Activated CD4-positive, alpha-beta T cell treated with anti-CD3 and anti-CD28 coated beads for 36 hours (primary cell): ENCODE data around the gene NPFF. TPM values are rescaled to one million over a fixed set of nuclear protein-coding genes. Genes with fewer than 3 reads are reported as not detected.

Experiments
- ATAC-seq: fragments of 200-7000 bp; cut with Tn5 transposase; one replicate; pipeline ENCODE4 v1.10.0; 2021; ENCODE audit warnings: mild to moderate bottlenecking, moderate library complexity
- CTCF ChIA-PET: fragments of 350-600 bp; sonication (Branson Sonifier 250); formaldehyde crosslinking; loops from one replicate; lab custom pipeline; 2021; ENCODE audit warnings: antibody characterized with exemption; lab: Charles Lee
- POLR2A ChIA-PET: fragments of 350-600 bp; sonication (Branson Sonifier 250); formaldehyde crosslinking; loops from one replicate; lab custom pipeline; 2021; ENCODE audit warnings: antibody characterized with exemption, inconsistent platforms; lab: Charles Lee
- DNase-seq: peaks from one replicate; pipeline ENCODE4 v3.0.0-alpha.2; 2020
- H3K27ac Mint-ChIP-seq: one replicate; pipeline ENCODE4 v1.8.0; 2021; ENCODE audit warnings: mixed read lengths
- H3K27me3 Mint-ChIP-seq: one replicate; pipeline ENCODE4 v1.8.0; 2021; ENCODE audit warnings: mixed read lengths
- H3K36me3 Mint-ChIP-seq: one replicate; pipeline ENCODE4 v1.8.0; 2021; ENCODE audit warnings: low read depth, mixed read lengths
- H3K4me1 Mint-ChIP-seq: one replicate; pipeline ENCODE4 v1.8.0; 2021; ENCODE audit warnings: mixed read lengths
- H3K4me3 Mint-ChIP-seq: one replicate; pipeline ENCODE4 v1.8.0; 2021; ENCODE audit warnings: mild to moderate bottlenecking, moderate library complexity, mixed read lengths
- H3K9me3 Mint-ChIP-seq: one replicate; pipeline ENCODE4 v1.8.0; 2021; ENCODE audit warnings: low read depth, mixed read lengths
- intact Hi-C, 2 experiments: fragments of 100-400 bp; cut with DNase I in 1 of 2; cut with micrococcal nuclease in 1 of 2; formaldehyde crosslinking; loops; one replicate each; pipeline versions ENCODE4 v1.14.2 to v1.15.1; 2022 to 2024; cut with DNase I, micrococcal nuclease
- total RNA-seq, 2 experiments: library from RNA; stranded (reverse); gene quantifications; one replicate each; pipeline ENCODE4 v1.2.3, GENCODE V29; 2021

Gene NPFF
- total RNA-seq, 2 experiments from 2014 or later: not detected

- no peak overlapping the region for H3K27ac Mint-ChIP-seq
- peaks cover 27% of the 10 kb centered on the region for H3K4me1 Mint-ChIP-seq
- ChIA-PET CTCF (interaction anchor here (0.7 to 1.7 kb wide), 3 partner anchors 26 to 182 kb away, joined by 3 to 5 read pairs (median 3); partner anchors contain the start of gene AAAS), POLR2A (no interaction called here)
- intact Hi-C loops: no loop called here
- no peak for ATAC-seq
- H3K36me3 Mint-ChIP-seq: peaks cover 4% of the 10 kb centered on the region
- H3K4me3 Mint-ChIP-seq: peak overlapping the region; percentile 10
- H3K9me3 Mint-ChIP-seq: no peaks in the 10 kb centered on the region
- H3K27me3 Mint-ChIP-seq: no peaks in the 10 kb centered on the region
- DNase-seq: peak; percentile 6
These were observed 4.1 kb downstream of the NPFF start for GRCh38 chr12:53502983-53503728.

- Mint-ChIP-seq H3K4me1 (peaks cover 31% of the 10 kb centered on the region), H3K27ac (peak overlapping the region; percentile 93), H3K36me3 (peaks cover 4% of the 10 kb centered on the region), H3K27me3 (no peaks in the 10 kb centered on the region), H3K9me3 (no peaks in the 10 kb centered on the region), H3K4me3 (peak overlapping the region; percentile 81)
- intact Hi-C loops: no loop called here
- no peak for DNase-seq
- ChIA-PET POLR2A (interaction anchor here (1.1 kb wide), 1 partner anchor 9 kb away, joined by 4 read pairs; no protein-coding TSS in a partner anchor), CTCF (no interaction called here)
- ATAC-seq: no peak
These were observed 5.0 kb downstream of the NPFF start for GRCh38 chr12:53502331-53502730.

GRCh38 chr12:53501615-53502181, 5.6 kb downstream of the NPFF start:
- intact Hi-C loops: loop anchor here (1.0 to 2.0 kb wide), 14 partner anchors 8 to 779 kb away; partner anchors contain the start of genes AAAS (in 2 of the 2), CALCOCO1 (in 2 of the 2), CBX5 (in 2 of the 2) and HNRNPA1 (in 2 of the 2)
- H3K36me3 Mint-ChIP-seq: peaks cover 4% of the 10 kb centered on the region
- CTCF ChIA-PET: interaction anchor here (0.6 to 1.8 kb wide), 10 partner anchors 7 to 713 kb away, joined by 3 to 18 read pairs (median 4); partner anchors contain the start of gene AAAS
- ATAC-seq (no peak), DNase-seq (peak; percentile 10)
- peaks cover 31% of the 10 kb centered on the region for H3K4me1 Mint-ChIP-seq
- H3K9me3 Mint-ChIP-seq: no peaks in the 10 kb centered on the region
- H3K4me3 Mint-ChIP-seq: peak overlapping the region; percentile 81
- POLR2A ChIA-PET: interaction anchor here (0.5 to 2.3 kb wide), 15 partner anchors 8 to 234 kb away, joined by 3 to 18 read pairs (median 4); partner anchors contain the start of genes AAAS, ATF7, ATP5MC2 and ESPL1
- no peaks in the 10 kb centered on the region for H3K27me3 Mint-ChIP-seq
- H3K27ac Mint-ChIP-seq: peak overlapping the region; percentile 93

GRCh38 chr12:53500776-53501614, 6.3 kb downstream of the NPFF start, which contains the start of gene TARBP2:
Gene TARBP2 (plus strand): TSS chr12:53501283. CDS start chr12:53501409, 126 bp downstream.
- H3K27me3 Mint-ChIP-seq: no peaks in the 10 kb centered on the region
- peaks cover 2% of the 10 kb centered on the region for H3K36me3 Mint-ChIP-seq
- DNase-seq (peak; percentile 98), ATAC-seq (peak; percentile 84)
- H3K4me3 Mint-ChIP-seq: peak within 1 kb of the TSS; percentile 81
- no peaks in the 10 kb centered on the region for H3K9me3 Mint-ChIP-seq
- intact Hi-C loops: loop anchor here (1.0 to 2.0 kb wide), 16 partner anchors 8 to 780 kb away; partner anchors contain the start of genes AAAS (in 2 of the 2), CALCOCO1 (in 2 of the 2), CBX5 (in 2 of the 2) and HNRNPA1 (in 2 of the 2)
- H3K27ac Mint-ChIP-seq: peak within 1 kb of the TSS; percentile 98
- ChIA-PET CTCF (interaction anchor here (0.6 to 1.8 kb wide), 18 partner anchors 8 to 714 kb away, joined by 3 to 18 read pairs (median 4); partner anchors contain the start of genes AAAS and ESPL1), POLR2A (interaction anchor here (0.5 to 2.3 kb wide), 19 partner anchors 7 to 495 kb away, joined by 3 to 23 read pairs (median 4); partner anchors contain the start of genes AAAS, ATF7, ATP5MC2 and EIF4B)
- peaks cover 31% of the 10 kb centered on the region for H3K4me1 Mint-ChIP-seq

- Mint-ChIP-seq H3K36me3 (no peaks in the 10 kb centered on the region), H3K27me3 (no peaks in the 10 kb centered on the region), H3K9me3 (no peaks in the 10 kb centered on the region), H3K27ac (peak overlapping the region; percentile 98), H3K4me3 (peak overlapping the region; percentile 81), H3K4me1 (peaks cover 31% of the 10 kb centered on the region)
- DNase-seq (peak; percentile 43), ATAC-seq (no peak)
- POLR2A ChIA-PET: interaction anchor here (0.7 to 2.3 kb wide), 12 partner anchors 9 to 494 kb away, joined by 3 to 23 read pairs (median 6); partner anchors contain the start of genes AAAS, EIF4B, ESPL1 and SP1
- CTCF ChIA-PET: interaction anchor here (0.6 to 1.8 kb wide), 15 partner anchors 9 to 476 kb away, joined by 3 to 18 read pairs (median 4); partner anchors contain the start of genes AAAS and ESPL1
- intact Hi-C loops: loop anchor here (1.0 to 2.0 kb wide), 6 partner anchors 47 to 781 kb away; partner anchors contain the start of genes CBX5 (in 2 of the 2), HNRNPA1 (in 2 of the 2), EIF4B (in 1 of the 2) and PCBP2 (in 1 of the 2)
These were observed 7.0 kb downstream of the NPFF start for GRCh38 chr12:53500142-53500775.

GRCh38 chr12:53499266-53500141, 7.8 kb downstream of the NPFF start, which contains the start of gene MAP3K12:
Gene MAP3K12 (minus strand): TSS chr12:53499458. CDS start chr12:53487391, 12,067 bp downstream.
- peak within 1 kb of the TSS; percentile 98 for H3K27ac Mint-ChIP-seq
- no peaks in the 10 kb centered on the region for H3K36me3 Mint-ChIP-seq
- DNase-seq (peak; percentile 82), ATAC-seq (peak; percentile 5)
- H3K27me3 Mint-ChIP-seq: no peaks in the 10 kb centered on the region
- H3K9me3 Mint-ChIP-seq: no peaks in the 10 kb centered on the region
- ChIA-PET CTCF (interaction anchor here (1.2 to 1.8 kb wide), 4 partner anchors 9 to 179 kb away, joined by 3 to 11 read pairs (median 6); no protein-coding TSS in a partner anchor), POLR2A (interaction anchor here (0.5 to 2.3 kb wide), 7 partner anchors 8 to 231 kb away, joined by 3 to 10 read pairs (median 4); partner anchors contain the start of gene ESPL1)
- H3K4me1 Mint-ChIP-seq: peaks cover 31% of the 10 kb centered on the region
- H3K4me3 Mint-ChIP-seq: peak within 1 kb of the TSS; percentile 81
- intact Hi-C loops: loop anchor here (1.0 to 2.0 kb wide), 6 partner anchors 47 to 781 kb away; partner anchors contain the start of genes CBX5 (in 2 of the 2), HNRNPA1 (in 2 of the 2), EIF4B (in 1 of the 2) and PCBP2 (in 1 of the 2)

- Mint-ChIP-seq H3K27ac (peak overlapping the region; percentile 61), H3K4me1 (peaks cover 38% of the 10 kb centered on the region), H3K27me3 (no peaks in the 10 kb centered on the region), H3K9me3 (no peaks in the 10 kb centered on the region), H3K4me3 (peak overlapping the region; percentile 81), H3K36me3 (no peaks in the 10 kb centered on the region)
- no peak for DNase-seq
- ChIA-PET POLR2A (interaction anchor here (1.0 to 1.2 kb wide), 3 partner anchors 15 to 19 kb away, joined by 3 to 7 read pairs (median 4); no protein-coding TSS in a partner anchor), CTCF (interaction anchor here (0.8 to 1.8 kb wide), 3 partner anchors 10 to 178 kb away, joined by 4 to 7 read pairs (median 4); partner anchors contain the start of gene ATP5MC2)
- intact Hi-C loops: no loop called here
- ATAC-seq: no peak
These were observed 9.1 kb downstream of the NPFF start for GRCh38 chr12:53498235-53498630.

GRCh38 chr12:53497461-53497860, 9.8 kb downstream of the NPFF start:
- Mint-ChIP-seq H3K4me3 (no peak overlapping the region), H3K4me1 (peaks cover 37% of the 10 kb centered on the region), H3K36me3 (no peaks in the 10 kb centered on the region), H3K9me3 (no peaks in the 10 kb centered on the region), H3K27me3 (no peaks in the 10 kb centered on the region), H3K27ac (no peak overlapping the region)
- ChIA-PET CTCF (interaction anchor here (0.6 to 1.8 kb wide), 5 partner anchors 11 to 178 kb away, joined by 3 to 7 read pairs (median 4); partner anchors contain the start of gene ATP5MC2), POLR2A (interaction anchor here (0.7 to 1.1 kb wide), 3 partner anchors 14 to 24 kb away, joined by 3 to 4 read pairs (median 4); no protein-coding TSS in a partner anchor)
- intact Hi-C loops: no loop called here
- DNase-seq (no peak), ATAC-seq (no peak)

- DNase-seq: no peak
- Mint-ChIP-seq H3K9me3 (no peaks in the 10 kb centered on the region), H3K4me1 (peaks cover 36% of the 10 kb centered on the region), H3K27me3 (no peaks in the 10 kb centered on the region), H3K4me3 (no peak overlapping the region), H3K27ac (no peak overlapping the region), H3K36me3 (no peaks in the 10 kb centered on the region)
- intact Hi-C loops: no loop called here
- ATAC-seq: no peak
- ChIA-PET CTCF (interaction anchor here (0.7 to 2.2 kb wide), 2 partner anchors 12 to 297 kb away, joined by 4 to 6 read pairs; no protein-coding TSS in a partner anchor), POLR2A (interaction anchor here (0.7 kb wide), 1 partner anchor 23 kb away, joined by 4 read pairs; no protein-coding TSS in a partner anchor)
These were observed 10.6 kb downstream of the NPFF start for GRCh38 chr12:53496752-53497032.
